ENCODE measurements around the gene EFTUD2.

The EFTUD2 gene

GRCh38 chr17:44830359-44831288 lies 68.6 kb downstream of the EFTUD2 start (continued):
- no peak for TF ChIP-seq SP3 (tag by site-specific recombination; IDR thresholded peaks at IDR 0.05)
- no peak for TF ChIP-seq SALL2 (tag by site-specific recombination; IDR thresholded peaks at IDR 0.05; ENCODE audit: borderline replicate concordance)
- no peak for TF ChIP-seq SETDB1 (IDR thresholded peaks at IDR 0.05; ENCODE audit: insufficient read length, low read length)
- TF ChIP-seq INSM2 (tag by site-specific recombination; IDR thresholded peaks at IDR 0.05): no peak
- peak; percentile 66 for TF ChIP-seq ZNF692 (tag by site-specific recombination; IDR thresholded peaks at IDR 0.05)
- peak; percentile 27; the same call in 1 of the 2 replicates for TF ChIP-seq ZNF76 (tag by site-specific recombination; IDR thresholded peaks at IDR 0.05; ENCODE audit: borderline replicate concordance, low read depth)
- TF ChIP-seq ZNF610 (tag by site-specific recombination; IDR thresholded peaks at IDR 0.05; ENCODE audit: borderline replicate concordance): 0 out of 2 replicates have a peak, but pooled peaks have one; percentile 30
- peak; percentile 30; the same call in 1 of the 2 replicates for TF ChIP-seq REST (tag by site-specific recombination; IDR thresholded peaks at IDR 0.05)
- TF ChIP-seq PBX3 (CRISPR knock-in tag; IDR thresholded peaks at IDR 0.05): 0 out of 2 replicates have a peak, but pooled peaks have one; percentile 48
- TF ChIP-seq ZFP37 (tag by site-specific recombination; IDR thresholded peaks at IDR 0.05): peak; percentile 67; the same call in 1 of the 2 replicates
- TF ChIP-seq GLIS2 (tag by site-specific recombination; IDR thresholded peaks at IDR 0.05): peak; percentile 24; the same call in 1 of the 2 replicates
- peak; percentile 74 for TF ChIP-seq PATZ1 (tag by site-specific recombination; IDR thresholded peaks at IDR 0.05)
- TF ChIP-seq AEBP2 (tag by site-specific recombination; IDR thresholded peaks at IDR 0.05; ENCODE audit: borderline replicate concordance): no peak
- TF ChIP-seq KLF16 (tag by site-specific recombination; IDR thresholded peaks at IDR 0.05): peak; percentile 42; the same call in 1 of the 2 replicates
- TF ChIP-seq TRIM28 (IDR thresholded peaks at IDR 0.05; ENCODE audit: borderline replicate concordance, low read length): no peak
- TF ChIP-seq ZNF2 (tag by site-specific recombination; IDR thresholded peaks at IDR 0.05): peak; percentile 82
- TF ChIP-seq ZNF837 (tag by site-specific recombination; IDR thresholded peaks at IDR 0.05): no peak
- TF ChIP-seq ZNF362 (tag by site-specific recombination; IDR thresholded peaks at IDR 0.05): no peak
- 0 out of 2 replicates have a peak, but pooled peaks have one; percentile 19 for TF ChIP-seq OVOL3 (tag by site-specific recombination; IDR thresholded peaks at IDR 0.05)

Data from HEK293 (cell line).